Activated T-cell treated with anti-CD3 and anti-CD28 coated beads, Interleukin-2, amount 50 U/mL, for 1 hour (primary cell): Measurements from ENCODE around the gene SAMD10.
A peak's percentile ranks its signal among the peaks of the same experiment; 100 is the strongest.

Experiments used
- DNase-seq: peaks from one replicate; pipeline ENCODE4 v3.0.0-alpha.2; 2020

Gene SAMD10

DNA sequence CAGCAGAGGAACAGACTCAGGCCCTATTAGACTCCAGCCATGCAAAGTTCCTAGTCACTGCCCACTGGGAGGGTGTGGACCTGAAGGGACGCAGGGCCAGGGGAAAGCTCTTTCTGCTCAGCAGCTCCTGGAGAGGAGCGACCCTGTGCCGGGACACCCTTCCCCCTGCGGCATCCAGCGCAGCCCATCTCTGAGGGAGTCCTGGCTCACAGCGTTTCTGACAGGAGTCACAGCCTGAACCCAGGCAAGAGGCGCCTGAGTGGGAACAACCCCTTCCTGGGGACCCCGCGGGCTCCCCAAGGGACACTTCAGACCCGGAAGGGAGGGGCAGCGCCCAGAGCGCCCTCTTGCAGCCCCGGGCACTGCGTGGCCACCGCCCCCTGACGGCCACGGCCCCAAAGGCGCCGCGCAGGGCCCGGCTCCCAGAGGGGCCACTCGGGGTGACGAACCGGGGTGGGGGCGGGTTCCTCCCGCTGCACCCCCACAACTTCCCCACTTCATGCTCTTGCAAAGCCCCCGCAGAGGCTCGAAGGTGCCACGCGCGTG is 24.1 kb downstream of the SAMD10 start:
- DNase-seq, result peak; percentile 60

DNA sequence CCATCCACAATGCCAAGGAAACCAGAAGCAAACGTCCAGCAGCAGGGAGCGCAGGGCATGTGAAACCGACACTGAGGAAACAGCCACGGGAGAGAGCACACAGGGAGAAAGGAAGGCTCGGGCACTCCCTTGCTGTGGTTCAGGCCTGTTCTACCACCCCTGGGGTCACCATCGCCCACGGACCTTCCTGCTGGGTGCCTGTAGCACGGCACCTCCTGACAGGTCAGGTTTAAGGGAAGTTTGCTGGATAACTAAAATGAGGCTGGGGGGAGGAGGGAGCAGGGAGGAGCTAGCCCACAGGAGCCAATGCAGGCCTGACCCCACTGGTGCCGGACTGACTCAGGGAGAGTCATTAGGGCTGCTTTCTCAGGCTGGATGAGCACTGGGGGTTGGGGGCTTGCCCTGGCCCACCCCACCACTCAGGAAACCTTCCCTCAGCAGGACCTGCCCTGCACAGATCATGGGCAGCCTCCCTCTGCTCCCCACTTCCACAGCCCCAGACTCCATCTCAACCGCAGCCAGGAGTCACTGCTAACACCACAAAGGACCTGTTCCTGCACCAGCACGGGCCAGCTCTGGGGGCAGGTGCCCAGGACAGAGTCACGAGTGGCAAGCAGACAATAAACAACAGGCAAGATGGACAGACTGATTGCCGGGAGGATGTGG is 25.5 kb downstream of the SAMD10 start:
- DNase-seq, result no peak

DNA sequence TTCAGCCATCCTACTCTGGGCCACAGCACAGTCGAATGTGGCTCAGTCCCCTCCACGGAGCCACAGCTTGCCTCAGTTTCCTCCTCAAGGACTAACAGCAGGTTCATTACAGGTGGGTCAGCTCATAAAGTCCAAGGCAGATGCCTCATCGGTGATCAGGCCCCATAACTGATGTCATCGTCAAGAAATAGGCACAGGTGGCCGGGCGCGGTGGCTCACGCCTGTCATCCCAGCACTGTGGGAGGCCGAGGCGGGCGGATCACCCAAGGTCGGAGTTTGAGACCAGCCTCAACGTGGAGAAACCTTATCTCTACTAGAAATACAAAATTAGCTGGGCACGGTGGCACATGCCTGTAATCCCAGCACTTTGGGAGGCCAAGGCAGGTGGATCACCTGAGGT is 26.7 kb downstream of the SAMD10 start:
- DNase-seq, result no peak

DNA sequence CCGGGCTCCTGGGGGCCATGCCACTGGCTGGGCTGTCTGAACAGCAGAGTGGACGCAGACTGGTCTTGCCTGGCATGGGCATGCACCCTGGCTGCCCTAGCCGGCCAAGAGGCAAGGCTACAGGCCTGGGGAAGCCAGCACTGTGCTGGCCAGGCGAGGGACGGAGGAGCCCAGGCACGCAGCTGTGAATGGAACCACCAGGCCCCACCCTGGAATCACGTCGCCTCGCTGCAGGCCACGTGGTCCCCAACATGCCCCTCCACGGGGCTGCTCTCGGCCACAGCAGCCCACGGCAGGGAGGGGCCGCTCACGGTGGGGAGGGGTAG is 27.3 kb downstream of the SAMD10 start:
- no peak for DNase-seq

DNA sequence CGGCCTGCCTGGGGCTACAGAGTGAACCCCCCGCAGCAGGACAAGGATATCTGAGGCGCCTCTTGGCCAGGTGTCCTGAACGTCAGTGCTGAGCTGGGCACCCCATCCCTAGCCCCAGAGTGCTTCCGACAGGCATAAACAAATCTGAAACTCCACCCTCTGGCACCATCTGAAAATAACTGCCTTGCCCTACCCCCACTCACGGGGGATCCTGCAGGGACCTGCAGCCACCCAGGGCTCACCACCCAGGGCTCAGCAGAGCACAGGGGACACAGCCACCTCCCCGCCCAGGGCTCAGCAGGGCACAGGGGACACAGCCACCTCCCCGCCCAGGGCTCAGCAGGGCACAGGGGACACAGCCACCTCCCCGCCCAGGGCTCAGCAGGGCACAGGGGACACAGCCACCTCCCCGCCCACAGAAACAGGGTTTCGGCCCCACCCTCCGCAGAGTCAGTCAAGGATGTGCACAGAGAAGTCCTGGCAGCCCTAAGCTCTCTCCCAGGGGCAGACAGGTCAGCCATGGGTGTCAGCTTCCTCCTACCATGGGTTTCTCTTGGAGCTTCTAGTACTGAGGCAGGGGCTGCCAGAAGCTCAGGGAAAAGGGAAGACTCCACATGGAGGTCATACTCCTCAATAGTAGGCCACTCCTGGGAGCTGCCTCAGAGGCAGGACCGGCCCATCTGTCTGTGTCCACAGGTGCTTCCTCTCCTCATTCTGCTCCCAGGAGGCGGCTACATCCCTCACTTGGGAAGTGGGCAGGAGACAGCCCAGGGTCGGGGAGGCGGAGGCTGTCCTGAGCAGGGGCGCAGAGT is 27.8 kb downstream of the SAMD10 start:
- DNase-seq, result no peak

DNA sequence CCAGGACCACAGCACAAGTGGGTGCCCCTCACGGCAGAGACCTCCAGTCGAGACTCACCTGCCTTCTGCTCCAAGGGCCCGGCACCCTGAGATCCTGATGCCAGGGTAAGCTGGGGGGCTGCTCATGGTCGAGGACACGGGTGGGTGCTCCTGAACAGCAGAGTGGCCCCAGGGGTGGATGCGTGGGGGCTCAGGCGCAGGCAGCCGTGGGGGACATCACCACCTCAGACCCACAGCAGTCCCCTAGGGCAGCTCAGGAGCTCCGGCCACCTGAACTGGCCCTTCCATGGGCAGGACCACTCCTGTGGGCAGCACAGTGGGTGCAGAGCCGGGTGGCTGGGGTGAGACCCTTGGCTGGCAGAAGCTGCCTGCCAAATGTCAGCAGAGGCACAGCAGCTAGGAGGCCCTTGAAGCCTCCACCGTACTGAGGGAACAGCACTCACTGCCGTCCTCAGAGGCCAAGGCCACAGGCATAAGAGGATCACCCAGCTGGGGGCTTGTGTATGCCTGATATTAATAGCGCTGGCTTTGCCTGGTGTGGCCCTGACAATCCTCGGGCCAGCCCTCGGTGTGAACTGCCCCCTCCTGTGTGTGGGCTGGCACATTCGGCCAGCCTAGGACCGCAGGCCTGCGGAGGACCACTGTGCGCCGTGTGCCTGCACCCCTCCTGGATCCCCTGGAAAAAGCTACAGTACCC is 28.6 kb downstream of the SAMD10 start:
- DNase-seq, result no peak

DNA sequence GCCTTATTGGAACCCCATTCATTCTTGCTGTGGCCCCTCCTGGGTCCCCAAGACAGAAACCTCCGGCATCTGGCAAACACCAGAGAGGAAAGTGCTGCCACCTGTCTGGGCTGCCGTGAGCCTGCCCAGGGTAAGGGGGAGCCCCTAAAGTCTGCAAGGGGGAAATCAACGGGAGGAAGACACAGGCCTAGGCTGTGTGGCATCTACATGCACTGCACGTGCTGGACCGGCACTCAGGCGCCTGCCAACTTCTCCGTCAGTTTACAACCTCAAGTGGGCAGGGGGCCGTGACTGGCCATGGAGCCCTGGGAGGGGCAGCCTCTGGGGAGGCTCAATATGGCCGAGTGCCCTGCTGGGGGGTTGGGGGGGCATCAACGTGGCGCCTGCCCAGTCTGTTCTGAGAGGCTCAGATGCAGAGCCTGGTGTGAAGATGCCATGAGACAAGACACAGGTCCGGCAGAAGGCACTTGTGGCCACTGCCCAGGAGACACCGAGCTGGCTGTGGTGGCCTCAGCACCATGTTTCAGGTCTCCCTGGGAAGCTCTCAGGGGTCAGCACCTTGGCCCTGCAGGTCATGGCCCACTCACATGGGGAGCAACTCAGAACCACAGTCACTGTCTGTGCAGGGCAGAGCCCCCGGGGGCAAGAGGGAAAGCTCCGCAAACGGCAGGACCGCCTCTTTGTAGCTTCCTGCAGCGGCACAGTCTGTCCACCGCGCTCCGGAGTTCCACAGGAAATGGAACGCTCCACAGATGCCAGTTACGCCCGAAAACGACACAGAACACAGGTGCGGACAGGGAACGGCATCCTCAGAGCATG is 31.6 kb downstream of the SAMD10 start:
- DNase-seq, result peak; percentile 46

DNA sequence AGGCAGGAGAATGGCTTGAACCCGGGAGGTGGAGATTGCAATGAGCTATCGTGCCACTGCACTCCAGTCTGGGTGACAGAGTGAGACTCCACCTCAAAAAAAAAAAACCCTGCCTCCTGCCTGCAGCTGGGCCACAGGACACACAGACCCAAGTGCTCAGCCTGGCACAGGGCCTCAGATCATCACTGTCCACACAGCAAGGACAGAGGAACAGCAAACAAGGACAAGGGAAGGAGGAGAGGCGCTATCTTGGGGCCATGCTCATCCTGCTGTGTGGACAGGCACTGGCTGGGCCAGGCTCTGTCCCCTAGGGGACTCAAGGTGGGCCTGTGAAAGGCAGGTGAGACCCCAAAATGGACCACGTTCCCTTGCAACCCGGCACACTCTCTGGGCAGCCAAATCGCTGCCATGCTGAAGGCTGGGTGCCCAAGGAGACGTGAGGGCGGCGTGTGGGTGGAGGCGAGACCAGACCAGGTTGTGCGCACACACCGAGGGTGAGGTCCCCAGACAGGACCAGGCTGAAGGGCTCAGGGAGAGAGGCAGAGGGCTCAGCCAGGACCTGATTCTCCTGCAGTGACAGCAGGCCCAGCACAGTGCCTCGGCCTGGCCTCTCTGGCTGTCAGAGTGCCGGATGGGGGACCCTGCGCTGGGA is 32.3 kb downstream of the SAMD10 start:
- DNase-seq, result no peak

DNA sequence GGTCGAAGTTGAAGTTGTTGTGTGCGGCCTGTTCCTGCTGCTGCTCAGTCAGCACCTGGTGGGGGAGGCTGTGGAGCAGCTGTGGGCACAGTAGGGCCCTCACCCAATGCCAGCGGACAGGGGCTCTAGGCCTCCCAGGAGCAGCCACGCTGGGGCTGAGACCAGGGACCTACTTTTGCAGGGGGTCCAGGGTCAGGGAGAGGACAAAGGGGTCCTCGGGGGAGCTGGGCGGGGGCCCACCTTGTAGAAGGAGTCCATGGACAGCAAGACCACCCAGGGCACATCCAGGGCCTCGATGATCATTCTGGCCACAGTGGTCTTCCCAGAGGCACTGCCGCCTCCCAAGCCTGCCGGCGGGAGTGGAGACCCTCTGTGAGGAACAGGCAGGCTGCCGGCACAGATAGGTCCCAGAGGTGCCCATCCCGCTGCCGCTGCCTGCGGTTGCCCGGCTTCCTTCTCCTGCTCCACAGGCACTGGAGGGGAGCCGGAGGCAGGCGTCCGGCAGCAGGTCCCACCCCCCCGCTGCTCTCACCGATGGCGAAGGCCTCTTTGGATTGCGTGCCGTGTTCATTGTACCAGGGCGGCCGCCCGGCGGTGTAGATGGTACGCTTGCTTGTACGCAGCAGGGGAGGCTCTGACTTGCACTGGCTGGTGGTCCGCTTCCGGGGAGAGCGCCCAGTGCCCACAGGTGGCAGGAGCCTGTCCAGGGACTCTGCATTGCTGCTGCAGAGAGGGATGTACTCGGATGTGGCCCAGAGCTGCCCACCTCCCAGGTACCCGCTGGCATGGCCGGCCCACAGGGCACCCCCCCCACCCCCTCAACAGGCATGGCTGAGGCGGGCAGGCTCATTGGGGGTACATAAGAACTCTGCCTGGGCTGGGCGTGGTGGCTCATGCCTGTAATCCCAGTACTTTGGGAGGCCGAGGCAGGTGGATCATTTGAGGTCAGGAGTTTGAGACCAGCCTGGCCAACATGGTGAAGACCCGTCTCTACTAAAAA is 33.2 kb downstream of the SAMD10 start:
- no peak for DNase-seq

DNA sequence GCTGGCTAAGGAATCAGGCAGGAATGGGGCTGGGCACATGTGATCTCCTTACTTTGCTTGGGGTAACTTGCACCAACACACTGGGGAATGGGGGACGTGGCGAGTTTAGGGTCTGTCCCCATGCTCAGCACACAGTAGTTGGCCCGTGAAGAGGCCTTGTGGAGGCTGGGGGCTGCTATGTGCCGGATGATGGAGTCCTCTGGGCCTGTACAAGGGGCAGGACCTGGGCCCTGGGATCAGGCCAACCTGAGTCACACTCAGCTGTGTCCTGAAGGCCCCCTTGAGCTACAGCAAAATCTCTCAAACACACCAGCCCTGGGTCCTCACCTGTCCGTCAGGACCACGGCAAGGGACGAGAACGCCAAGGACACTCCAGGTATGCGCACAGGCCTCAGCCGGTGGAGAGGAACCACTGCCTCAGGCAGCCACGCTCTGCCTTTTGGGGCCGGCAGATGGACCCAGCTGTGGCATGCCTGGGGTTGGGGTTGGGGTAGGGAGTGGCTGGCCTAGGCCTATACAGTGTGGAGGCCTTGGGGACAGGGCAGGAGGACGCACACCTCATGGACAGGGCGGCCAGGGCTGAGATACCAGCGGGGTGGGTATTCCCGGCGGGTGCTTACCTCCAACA is 34.3 kb downstream of the SAMD10 start:
- DNase-seq, result no peak

DNA sequence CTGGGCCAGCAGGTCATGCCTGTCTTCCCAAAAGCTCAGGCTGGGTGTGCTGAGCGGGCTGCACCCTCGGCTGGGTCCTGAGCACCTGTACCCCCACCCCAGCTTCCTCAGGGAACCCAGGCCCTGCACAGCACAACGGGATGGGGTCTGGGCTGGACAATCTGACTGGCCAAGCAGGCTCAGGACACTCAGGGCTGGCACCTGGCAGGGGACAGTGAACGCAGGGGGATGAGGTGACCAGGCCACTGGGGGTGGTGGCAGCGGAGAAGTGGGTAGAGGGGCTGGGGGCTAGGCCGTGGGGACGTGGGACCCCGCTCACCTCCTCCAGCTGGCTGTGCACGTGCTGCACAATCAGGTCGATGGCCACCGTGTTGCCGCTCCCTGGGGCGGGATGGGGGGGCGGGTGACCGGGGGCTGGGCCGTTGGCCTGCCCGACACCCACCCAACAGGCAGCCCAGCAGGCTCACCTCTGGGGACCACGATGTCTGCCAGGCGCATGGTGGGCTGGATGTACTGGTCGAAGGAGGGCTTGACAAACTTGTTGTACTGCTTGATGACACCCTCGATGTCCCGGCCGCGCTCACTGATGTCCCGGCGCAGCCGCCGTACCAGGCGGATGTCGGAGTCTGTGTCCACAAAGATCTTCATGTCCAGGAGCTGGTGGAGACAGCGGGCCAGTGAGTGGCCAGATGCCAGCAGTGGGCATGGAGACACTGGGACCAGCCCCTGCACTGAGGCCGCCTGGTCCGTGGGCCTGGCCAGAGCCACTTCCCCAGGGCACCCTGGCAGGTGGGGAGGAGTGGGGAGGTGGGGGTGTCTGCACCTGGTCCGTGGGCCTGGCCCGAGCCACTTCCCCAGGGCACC is 35.1 kb downstream of the SAMD10 start:
- no peak for DNase-seq

DNA sequence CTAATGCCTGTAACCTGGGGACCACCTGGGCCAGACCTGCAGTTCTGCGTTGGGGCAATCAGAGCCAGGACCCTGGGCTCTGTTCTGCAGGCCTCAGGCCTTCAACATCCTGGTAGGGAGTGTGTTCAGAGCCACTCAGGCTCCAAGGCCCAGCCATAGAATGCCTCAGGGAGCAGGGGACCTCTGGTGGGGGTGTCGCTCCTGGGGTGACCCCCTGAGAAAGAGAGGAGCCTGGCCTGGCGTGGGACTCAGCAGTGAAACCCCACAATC is 35.7 kb downstream of the SAMD10 start:
- no peak for DNase-seq

DNA sequence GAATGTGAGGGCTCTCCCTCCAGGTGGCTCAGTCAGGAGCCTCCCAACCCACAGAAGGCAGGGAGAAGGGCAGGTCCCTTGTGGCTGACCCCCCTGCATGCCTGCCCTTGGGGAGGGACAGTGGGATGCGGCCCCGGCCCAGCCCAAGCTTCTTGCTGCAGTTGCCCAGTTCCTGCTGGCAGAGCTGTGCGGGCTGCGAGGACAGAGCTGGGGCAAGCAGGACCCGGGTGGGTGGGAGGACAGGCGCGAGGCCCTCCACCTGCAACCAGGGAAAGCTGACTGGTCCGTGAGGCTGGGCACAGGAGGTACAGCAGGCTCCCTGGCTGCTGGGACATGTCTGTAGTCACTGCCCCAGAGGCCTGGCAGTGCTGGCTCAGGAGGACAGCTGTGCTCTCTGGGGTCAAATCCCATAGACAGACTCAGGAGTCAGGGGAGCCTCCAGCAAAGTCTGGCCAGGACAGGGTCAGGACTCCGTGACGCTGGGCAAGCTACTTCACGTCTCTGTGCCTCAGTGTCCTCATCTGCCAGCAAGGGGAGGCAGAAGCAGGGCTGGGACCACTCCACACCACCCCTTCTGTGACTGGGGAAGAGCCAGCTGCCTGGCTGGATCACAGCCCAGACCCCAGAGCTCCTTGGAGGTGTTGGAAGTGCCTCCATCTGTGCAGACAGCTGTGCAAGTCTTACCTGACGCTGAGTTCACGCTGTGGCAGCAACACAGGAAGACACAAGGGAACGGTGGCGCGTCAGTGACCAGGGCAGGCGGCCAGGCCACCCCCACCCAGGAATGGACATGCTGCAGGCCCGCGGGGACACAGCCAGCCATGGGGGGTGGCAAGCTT is 36.3 kb downstream of the SAMD10 start:
- no peak for DNase-seq

DNA sequence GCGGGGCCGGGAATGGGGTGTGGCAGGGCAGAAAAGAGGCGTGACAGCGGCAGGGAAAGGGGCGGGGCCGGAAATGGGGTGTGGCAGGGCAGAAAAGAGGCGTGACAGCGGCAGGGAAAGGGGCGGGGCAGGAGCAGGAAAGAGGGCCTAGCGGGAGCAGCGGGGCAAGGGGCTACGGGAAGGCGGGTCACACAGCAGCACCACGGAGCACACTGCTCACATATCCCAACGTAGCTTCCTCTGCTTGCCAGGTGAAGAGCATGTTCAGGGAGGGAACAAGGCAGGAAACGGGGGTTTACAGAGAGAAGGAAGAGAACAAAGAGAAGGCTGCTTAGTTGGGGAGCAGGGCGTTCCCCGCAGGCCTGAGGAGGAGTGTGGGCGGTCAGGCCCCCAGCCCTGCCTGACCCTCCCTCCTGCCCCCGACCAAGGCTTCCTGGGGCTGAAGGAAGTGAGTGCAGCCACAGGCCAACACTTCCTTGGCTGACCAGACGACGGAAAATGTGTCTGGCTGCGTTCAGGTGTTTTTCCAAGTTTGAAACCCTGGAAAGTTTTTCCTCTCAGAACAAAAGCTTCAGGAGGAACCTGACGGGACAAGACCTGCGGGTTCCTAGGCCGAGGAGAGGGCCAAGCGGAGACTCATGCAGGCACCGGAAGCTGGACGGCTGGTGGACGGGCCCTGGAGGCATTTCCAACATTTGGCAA is 37.0 kb downstream of the SAMD10 start:
- DNase-seq, result no peak

DNA sequence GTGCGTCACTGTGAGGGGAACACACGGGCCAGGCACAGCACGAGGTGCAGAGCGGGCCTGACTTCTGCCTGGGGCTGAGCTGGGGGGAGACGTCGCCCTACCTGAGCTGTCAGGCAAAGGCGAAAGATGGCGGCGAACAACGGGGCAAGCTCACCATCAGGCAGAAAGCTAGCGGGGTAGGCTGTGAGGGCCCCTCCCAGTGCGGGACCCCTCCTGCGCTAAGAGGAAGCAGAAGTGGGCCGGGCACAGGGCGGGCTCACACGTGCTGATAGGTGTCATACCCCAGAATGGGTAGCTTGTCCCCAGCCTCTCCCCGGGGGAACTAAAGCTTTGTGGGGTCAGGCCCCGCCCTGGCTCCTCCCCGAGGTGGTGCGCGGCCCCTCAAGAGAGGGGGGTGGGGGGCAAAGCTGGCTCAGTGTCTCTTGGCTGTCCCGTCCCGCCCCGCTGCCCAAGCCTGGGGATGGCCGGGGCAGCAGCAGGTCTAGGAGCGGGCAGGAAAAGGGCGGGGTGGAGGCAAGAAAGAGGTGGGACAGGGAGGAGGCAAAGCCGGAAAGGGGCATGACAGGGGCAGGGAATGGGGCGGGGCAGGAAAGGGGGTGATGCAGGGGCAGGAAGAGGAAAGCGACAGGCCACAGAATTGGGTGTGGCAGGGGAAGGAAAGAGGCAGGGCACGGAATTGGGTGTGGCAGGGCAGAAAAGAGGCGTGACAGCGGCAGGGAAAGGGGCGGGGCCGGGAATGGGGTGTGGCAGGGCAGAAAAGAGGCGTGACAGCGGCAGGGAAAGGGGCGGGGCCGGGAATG is 38.0 kb downstream of the SAMD10 start:
- DNase-seq, result peak; percentile 71

DNA sequence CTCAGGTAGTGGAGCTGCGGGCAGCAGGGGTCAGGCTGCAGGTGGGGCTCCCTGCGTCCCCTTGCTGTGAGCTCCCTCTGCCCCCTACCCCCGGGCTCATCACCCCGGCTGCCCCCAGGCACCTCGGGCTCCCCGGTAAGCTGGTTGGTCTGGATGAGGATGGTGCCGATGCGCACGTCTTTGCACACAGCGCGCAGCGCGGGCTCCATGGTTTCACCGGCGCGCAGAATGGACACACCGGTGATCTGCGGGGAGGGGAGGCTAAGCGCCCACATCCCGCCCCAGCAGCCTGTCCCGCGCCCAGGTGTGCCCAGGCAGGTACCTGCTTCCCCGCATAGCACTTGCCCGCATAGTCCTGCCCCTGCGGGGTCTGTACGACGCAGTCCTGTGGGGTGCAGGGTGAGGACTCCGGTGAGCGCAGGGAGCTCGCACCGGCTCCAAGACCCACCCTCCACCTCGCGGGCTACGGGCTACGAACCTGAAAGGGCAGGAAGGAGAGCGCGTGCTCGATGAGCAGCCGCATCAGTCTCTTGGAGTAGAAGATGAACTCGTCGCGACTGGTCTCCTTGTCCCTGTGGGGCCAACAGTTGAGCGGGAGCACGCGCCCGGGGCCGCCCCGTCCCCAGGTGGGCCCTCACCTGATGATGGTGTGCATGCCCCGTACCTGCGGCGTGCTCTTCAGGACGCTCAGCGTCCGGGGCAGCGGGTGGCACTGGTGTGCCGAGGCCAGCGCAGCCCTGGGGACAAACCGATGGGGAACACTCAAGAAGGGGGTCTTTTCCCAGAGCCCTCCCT is 38.8 kb downstream of the SAMD10 start:
- no peak for DNase-seq

DNA sequence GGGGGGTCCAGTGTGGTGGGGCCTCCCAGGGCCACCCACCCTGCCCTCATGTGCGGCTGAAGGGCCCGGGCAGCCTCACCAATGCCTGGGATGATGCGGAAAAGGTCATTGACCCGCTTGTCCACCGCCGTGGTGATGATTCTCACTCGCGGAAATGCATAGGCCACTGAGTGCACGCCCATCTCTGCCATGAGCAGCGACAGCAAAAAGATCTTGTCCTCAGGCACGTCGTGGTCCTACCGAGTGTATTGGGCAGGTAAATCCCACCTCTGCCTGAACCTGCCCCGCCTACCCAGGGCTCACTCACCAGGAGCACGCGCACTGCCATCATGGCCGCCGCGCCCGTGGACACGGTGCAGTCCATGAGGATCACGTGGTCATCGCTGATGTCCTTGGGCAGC is 39.4 kb downstream of the SAMD10 start:
- DNase-seq, result no peak
